Stimulated activated CD8-positive, alpha-beta memory T cell treated with anti-CD3 and anti-CD28 coated beads, Interleukin-7, amount 100 ng/mL, for 48 hours (primary cell): ENCODE data around the gene GRID1.
"Not testable (repeated sequence)": the region's sequence is repeated elsewhere in the genome, so short reads cannot be mapped to it uniquely, and the experiment has no call there.

Experiments
- DNase-seq, 2 donors: peaks; one replicate each; pipeline ENCODE4 v3.0.0-alpha.2; 2020; ENCODE audit warnings: low read depth in 1 of 2; ENCODE audit errors: extremely low read depth in 1 of 2

GRID1 gene

DNA sequence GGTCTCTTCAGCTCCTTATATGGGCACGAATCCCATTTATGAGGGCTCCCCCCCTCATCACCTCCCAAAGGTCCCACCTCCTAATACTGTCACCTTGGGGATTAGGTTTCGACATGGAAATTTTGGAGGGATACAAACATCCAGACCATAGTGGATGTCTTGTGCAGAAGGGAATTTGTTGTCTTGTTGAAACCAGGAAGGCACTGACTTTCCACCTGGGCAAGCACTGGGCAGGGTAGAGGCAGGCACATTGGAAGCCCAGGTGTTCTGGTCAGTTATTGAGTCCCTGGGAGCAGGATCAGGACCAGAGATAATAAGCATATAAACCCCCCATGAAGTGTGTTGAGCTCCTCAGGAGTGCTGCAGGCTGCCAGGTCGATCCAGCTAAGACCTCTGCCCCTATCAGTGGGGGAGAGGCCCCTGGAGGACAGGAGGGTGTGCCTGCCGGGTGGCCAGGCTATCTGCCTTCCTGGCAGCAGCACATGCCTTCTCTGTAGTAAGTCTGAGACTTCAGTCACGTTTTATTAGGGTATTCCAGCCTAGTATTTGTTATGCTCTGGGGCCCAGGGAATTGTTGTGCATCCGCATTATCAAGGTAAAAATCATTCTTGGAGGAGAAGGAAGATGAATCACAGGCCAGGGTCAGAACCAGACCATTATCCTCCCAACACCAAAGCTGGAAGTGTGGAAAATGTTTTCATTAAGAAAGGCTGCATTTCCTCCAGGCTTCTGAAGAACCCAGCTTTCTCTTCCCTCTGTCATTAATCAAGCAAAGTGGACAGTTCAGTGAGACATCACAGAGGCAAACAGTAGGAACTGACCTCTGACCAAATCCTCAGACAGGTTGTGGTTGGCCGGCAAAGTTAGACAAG lies 503.1 kb downstream of the GRID1 start:
- no peak for DNase-seq

DNA sequence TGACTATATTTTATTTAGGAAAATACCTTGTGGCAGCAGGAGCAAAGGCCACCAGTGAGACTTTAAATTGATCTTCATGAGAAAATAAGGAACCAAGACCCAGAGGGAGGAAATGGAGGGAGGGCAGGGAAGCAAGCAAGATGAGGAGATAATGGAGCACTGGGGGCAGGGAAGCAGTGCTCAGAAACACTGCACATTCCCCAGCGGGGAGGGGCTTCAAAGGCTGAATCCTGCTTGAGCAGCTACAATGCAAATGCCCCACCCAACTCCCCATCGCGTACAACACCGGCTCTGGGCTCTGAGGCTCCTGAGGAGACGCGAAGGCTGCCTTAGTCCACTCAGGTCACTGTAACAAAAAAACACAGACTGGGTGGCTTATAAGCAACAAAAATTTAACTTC lies 503.8 kb downstream of the GRID1 start:
- DNase-seq = no peak

DNA sequence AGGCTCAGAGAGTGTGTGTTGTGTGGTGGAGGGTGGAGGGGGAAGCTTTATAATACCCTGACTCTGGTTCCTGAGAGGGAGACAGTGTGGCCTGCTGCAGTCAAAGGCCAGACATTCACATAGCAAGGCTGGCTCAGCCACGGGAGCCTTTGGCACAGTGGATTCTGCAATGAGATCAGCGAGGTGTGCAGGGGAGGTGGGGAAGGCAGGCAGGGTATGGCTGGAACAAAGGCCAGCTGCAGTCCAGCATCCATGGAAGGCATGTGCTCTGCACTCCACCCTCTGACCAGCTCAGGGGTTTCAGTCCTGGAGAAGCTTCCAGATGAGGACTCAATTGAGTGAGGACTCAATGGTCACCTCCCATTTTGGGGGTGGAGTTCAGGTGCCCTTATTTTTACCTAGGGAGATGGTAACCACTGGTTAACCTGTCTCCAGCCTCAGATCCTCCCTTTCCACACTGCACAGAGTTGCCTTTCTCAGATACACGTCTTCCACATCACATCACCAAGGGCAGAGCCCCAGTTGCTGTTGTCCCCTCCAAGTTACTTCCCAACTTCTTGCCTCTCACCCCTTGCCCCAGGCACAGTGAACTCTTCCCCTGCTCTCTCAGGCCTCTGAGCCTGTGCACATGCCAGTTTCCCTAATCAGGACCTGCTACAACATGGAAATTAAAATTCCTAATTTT lies 504.9 kb downstream of the GRID1 start:
- DNase-seq = no peak

DNA sequence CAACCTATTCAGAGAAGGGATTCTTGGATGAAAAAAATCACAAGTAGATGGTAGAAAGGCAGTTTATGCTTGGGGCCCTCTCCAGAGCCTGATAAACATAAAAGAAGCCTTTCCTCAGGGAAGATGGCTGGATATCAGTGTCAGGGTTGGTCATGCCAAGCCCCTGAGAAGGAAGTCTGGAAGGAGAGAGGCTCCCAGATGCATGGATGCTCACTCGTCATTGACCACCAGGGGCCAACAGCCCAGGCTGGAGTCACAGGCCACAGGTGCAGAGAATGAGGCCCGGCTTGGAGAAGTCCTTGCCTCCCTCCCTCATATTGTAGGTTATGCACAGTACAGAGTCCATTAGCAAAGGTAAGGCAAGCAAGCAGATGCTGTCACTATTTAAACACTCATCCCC lies 506.7 kb downstream of the GRID1 start:
- no peak for DNase-seq

DNA sequence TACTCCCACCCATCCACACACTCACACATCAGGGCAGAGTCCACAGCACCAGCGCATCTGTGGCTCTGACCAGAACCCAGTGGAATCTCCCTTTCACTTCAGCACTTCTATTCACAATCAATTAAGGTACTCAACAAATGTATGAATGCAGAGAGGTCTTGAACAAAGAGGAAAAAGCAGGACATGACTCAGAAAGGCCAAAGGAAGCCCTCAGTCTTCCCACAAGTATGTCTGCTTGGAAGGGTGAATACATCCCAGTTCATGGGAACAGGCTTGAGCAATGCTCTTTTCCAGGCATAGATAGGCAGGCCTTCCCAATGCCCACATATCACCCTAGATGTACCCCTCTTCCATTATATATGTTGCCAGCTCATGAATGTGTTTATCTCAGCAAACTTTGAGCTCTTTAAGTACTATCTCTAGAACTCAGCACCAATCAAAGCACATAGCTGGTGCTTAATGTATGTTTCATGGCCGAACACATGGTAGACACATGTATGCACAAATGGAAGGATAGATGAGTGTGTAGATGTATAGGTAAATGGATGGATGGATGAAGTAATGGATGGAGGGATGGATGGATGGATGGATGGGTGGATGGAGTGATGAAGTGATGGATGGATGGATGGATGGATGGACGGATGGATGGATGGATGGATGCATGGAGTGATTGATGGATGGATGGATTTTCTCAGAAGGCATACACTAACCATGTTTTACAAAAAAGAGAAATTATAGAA lies 507.6 kb downstream of the GRID1 start:
- no peak for DNase-seq

DNA sequence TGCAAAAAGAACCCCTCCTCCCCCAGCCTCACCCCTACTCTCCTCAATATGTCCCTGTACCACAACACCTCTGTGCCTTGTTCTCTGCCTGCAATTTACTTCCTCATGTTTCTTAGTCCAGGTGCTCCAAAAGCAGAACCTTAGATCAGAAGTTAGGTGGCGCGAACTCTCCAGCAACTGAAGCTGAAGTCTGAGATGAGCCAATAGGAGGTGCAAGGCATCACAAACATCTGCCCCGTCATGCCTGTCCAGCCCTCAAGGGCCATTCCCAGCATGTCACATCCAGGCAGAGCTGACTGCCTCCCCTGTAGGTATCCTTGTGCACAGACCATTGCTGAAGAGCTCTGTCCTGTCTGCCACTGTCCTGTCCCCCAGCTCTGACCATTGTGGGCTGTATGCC lies 508.8 kb downstream of the GRID1 start:
- DNase-seq = no peak

DNA sequence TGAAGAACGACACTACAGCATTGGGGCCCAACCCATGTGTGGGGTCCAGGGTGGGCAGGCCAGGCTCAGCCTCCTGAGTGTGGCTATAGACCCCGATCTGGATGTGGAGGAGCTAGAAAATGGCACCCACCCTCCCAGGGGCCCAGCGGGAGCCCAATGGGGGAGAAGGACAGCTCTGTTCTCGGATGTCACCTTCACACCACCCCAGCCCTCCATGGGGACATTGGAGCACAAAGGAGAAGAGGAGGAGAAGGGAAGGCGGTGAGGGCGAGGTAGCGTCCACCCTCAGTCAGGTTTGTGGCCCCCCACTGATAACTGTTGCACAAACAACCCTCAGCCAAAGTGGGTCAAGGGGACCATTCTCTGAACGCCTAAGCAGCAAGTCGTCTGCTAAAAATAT lies 509.3 kb downstream of the GRID1 start:
- no peak for DNase-seq

DNA sequence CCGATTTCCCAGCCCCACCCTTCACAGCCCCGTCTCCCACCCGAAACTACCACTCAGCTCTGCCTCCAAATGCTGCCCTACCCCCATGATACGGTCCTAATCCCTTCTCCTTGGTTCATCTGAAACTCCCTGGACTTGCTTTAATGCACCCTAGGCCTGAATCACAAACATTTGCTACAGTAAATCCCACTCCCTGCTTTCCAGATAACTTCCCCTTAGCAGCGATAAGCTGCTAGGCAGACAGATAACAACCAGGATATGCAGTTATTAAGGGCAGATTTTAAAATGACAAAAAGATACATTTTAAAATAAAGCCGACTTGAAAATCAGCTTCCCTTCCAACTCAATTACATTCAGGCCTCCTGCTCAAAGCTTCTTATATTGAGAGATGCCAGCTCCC lies 514.7 kb downstream of the GRID1 start:
- DNase-seq = no peak

DNA sequence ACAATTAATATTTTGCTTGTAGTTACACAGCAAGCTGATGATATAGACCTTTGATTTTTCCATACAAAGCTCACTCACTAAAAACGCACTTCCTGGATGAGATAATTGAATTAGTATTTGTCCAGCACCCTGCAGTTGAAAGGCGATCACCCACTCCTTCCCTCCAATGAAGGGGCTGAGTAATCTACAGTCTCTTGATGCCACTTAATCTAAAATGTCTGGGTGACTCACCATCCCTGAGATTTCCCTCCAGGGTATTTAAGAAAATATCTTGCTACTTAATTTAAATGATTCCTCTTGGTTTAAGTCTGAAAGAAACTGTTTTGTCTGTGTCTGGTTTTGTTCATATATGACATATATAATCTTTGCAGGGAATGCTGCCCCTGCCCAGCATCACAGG lies 515.3 kb downstream of the GRID1 start:
- DNase-seq = no peak

DNA sequence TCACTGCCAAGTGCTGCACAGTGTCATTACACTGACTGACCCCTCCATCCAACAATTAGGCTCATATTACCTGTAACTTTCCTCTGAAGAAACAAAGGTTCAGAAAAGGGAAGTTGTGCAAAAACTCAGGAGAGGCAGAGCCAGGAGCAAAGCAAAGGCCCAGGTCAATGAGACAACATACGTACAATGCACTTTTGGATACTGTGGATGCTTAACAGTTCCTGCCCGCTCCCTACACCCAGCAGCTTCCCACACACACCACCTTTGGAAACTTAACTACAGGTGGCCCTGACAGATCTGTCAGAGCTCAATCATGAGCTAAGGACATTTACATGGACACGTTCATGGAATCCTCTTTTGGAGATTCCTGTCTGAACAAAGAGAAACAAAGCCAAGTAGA lies 515.9 kb downstream of the GRID1 start:
- no peak for DNase-seq

DNA sequence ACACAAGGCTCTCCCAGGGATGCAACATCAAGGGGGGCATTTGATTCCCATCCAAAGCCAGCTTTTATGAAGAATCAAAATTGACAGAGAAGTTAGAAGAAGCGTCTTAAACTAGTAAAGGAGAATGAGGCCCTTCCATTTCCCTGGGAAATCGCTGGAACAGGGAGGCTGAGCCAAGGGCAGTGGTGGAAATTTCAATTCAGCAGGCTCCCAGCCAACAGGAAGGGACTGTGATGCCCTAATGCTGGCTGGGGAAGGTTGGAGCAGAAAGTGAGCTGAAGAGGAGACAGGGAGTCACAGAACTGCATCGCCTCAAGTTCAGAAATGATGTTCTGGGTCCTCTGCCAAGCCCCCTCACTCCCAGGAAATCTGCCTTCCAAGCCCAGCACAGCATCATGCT lies 517.3 kb downstream of the GRID1 start:
- DNase-seq = no peak

DNA sequence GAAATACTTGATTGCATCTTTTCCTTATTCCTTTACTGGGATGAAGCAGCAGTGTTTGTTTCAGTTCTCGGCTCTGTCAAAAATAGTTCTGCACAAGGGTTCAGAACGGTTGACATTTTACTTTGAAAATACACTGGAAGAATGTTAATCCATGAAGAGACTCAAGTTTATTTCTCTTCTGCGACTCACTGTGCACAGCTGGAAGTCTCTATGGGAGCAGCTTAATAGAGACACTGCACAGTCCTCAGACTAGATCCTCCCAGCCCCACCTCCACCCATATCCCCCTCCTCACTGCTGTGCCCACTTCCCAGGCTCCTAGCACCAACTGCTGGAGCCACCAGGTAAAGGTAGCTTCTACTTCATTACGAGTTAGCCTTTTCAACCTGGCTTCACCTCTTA lies 517.8 kb downstream of the GRID1 start:
- DNase-seq = no peak

DNA sequence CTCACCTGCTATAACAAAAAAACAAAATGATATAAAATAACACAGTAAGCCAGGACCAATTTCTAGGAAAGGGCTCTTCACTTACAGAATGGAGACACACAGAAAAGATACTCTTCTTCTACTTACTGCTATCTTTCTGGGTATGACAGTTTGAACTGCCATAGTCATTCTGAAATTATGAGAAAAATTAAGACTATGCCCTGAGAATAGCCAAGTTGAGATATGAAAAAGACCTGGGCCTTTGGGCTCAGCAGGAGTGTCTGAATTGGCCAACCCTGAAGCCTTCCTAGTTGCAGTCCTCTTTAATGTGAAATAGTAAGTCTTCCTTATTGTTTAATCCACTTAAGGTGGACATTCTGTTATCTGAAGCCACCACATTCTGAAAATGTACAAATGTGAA lies 519.5 kb downstream of the GRID1 start:
- DNase-seq = no peak

DNA sequence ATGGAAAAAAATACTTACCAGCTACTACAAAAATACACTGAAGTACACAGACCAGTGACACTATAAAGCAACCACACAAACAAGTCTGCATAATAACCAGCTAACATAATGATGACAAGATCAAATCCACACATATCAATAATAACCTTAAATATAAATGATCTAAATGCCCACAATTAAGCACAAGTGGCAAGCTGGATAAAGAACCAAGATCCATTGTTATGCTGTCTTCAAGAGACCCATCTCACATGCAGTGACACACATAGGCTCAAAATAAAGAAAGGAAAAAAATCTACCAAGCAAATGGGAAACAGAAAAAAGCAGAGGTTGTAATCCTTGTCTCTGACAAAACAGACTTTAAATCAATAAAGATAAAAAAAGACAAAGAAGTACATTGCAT lies 527.9 kb downstream of the GRID1 start:
- not testable (repeated sequence) for DNase-seq

DNA sequence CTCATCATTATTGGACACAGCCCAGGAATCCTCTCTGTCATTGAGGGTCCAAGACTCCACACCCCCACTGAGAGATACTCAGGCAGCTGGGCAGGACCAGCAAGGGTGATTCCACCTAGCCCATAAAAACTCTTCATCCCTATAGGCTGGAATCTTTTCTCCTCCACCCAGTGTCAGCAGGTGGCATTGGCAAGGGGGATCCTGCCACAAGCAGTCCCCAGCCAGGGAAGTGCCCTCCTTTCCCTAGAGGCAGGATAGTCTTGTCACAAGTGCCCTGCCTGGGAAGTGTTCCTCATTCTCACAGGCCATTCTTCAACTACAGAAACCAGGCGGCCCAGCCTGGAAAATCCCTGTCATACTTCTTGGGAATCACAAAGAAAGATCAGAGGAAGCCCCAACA lies 533.6 kb downstream of the GRID1 start:
- DNase-seq = no peak

DNA sequence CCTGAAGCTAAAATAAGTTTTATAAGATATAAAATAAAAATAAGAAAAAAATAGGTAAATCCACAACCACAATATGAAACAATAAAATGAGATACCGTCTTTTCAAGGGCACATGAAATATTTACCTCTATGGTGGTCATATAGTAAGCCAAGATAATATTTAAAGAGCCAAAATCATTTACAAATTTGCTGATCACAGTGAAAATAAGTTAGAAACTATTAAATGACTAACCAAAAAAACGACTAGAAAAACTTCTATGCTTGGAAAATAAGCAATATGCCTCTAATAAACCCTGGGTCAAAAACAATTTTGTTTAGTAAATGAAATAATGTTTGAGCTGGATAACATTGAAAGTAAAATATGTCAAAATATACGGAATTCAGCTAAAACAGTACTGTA lies 535.2 kb downstream of the GRID1 start:
- no peak for DNase-seq

DNA sequence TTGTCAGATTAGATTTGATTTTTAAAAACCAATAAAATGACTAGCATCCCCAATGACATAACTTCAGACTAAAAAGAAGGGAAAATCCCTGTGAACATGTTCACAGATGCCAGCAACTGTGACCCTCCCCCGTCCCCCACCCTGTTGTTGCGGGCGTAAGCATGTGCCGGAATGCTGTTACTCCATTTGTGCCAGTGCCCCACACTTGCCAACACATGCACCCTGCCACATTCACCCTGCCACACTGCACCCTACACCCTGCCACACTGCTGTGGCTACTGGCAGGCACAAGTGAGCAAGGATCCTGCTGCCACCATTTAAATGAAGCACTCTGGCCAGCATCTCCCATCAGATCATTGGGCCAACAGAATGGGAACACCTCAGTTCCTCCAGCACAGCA lies 540.2 kb downstream of the GRID1 start:
- DNase-seq = no peak

DNA sequence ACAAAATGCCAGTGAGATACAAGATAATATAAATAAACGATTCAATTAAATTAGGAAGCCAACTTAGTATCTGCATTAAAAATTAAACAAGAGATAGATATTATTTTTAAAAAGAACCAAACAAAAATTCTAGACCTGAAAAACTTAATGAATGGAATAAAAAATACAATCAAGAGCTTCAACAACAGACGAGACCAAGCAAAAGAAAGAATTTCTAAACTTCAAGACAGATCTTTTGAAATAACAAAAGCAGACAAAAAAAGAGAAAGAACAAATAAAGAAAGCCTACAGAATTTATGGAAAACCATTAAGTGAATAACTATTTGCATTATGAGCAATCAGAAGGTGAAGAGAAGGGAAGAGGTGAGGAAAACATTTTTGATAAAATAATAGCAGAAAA lies 555.2 kb downstream of the GRID1 start:
- no peak for DNase-seq

DNA sequence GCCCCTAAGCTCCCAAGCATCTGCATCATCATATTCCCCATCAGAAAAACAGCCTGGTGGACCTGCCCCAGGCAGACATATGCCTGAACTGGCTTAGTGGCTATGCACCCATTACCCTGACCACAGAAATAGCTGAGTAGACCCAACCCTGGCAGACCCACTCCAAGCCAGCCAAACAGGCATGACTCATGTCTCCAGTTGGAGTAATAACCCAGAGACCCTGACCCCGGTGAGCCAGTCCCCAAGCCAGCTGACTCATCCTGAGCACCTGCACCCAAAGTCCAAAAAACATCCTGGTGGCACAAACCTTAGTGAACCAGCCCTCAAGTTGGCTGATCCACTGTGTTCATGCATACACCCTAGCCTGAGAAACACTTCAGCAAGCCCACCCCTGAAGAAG lies 555.9 kb downstream of the GRID1 start:
- no peak for DNase-seq

DNA sequence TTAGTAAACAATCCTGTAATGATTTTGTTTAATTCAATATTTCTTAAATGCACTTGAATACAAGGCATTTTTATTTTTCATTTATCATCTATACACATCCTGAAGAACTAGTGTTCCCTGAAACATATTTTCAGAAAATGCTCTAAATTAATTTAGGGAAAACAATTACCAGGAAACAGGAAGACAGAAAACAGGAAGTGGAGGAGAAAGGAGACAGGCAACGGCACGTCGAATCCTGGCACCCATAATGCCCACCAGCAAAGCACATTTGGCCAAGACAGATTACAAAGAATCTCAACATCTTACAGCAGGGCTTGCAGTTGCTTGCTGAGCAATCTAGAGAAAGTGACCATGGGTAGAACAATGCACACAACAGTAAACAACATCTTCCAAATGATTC lies 571.1 kb downstream of the GRID1 start:
- no peak for DNase-seq

DNA sequence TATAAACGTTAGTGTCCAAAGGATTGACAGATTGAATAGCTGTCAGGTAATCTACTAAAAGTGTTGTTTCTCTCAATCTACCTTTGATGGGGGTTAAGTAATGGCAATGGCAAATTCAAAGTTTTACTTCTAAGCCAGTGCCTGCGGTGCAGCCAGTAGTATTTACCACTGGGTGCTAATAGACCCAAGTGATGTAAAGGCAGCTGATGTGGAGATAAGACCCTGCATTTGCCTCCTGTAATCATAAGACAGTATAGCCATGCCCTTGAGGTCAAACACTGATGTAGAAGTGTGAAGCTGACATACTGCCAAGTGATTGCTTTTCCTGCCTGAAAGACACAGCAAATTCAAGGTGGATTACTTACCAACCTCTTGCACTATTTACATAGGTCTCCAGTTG lies 572.0 kb downstream of the GRID1 start:
- DNase-seq = no peak

DNA sequence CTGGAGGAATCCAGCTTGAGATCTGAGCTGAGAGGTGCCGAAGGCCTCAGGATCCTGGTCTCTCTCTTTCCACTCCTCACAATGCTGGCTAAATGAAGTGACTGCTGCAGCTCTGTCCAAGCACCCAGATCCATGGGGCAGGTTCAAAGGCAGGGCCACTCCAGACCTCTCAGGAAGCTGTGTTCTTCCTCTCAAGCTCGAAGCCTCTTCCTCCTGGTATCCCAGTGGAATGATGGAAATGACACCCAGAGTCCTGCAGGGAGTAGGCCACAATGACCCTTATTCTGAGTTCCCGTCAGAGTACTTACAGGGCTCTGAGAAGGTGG lies 574.1 kb downstream of the GRID1 start:
- DNase-seq = no peak
